Left ventricle myocardium superior (tissue), 1 donor: ENCODE results near the gene DNAAF3. TPM values are rescaled to one million over a fixed set of nuclear protein-coding genes. Genes with fewer than 3 reads are reported as not detected.
"Not testable (repeated sequence)": the region's sequence is repeated elsewhere in the genome, so short reads cannot be mapped to it uniquely, and the experiment has no call there.

ENCODE experiments used
- ATAC-seq: fragments of 200-7000 bp; cut with Tn5 transposase; one replicate; pipeline ENCODE4 v1.9.1; 2020; ENCODE audit warnings: mild to moderate bottlenecking, moderate library complexity
- DNase-seq: peaks from one replicate; pipeline ENCODE4 v3.0.0-alpha.2; 2020
- intact Hi-C: fragments of 100-400 bp; cut with micrococcal nuclease; formaldehyde crosslinking; loops from one replicate; pipeline ENCODE4 v1.11.0; 2022
- long read RNA-seq: library from polyadenylated mRNA; unstranded; transcript quantifications from one replicate; pipeline ENCODE4 v2.0.0, GENCODE V29; 2021
- total RNA-seq: library from RNA; stranded (reverse); fragmentation: NEBNext Ultra II Directional; extraction: Animal tissue kit (Norgen Biotek cat#: 25700); gene quantifications from one replicate; pipeline ENCODE4 v1.2.1, GENCODE V29; 2021
- donor health status: DM: no; HTN: yes; CAD: no; lungs with severe emphysema.

DNAAF3 gene
- 0.87 TPM for total RNA-seq
- long read RNA-seq, partial matches to known transcripts, result 0 of 9 reads
- long read RNA-seq, other reads (novel, unspliced or antisense), result 9 of 9 reads

DNA sequence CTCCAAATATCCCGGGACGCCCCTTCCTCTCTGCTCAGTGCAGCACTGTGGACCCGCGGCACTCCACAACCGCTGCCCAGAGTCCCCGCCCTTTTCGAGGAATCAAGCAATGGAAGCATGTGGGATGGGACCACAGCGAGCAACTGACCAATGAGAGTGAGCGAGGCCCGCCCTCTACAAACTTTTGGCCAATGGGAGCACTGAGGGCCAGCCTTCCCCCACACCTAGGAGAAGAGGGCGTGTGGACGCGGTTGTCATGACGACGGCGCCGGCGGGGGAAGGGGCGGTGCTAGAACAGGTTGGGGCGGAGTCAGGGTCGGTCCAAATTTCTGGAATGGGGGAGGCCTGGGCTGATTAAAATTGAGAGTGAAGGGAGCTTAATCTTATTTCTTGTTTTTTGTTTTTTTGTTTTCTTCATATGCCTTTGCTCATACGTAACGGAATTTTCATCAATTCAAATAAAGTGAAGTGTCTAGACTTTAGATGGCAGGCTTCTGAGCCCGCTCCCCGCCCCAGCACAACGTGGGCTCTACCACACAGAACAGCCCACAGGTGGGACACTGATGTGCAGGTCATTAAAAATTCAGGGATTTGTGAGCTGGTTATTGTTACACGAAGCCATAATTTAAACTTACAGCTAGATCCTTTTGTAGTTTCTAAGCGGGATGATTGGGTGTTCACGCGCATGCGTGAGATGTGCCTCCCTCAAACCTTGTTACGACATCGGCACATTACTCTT is at the start of gene DNAAF3:
DNAAF3 (minus strand) TSS at position 84 of the 739 bp plus-strand sequence. CDS start 200 bp downstream, outside the sequence.
- intact Hi-C loops, result no loop called here
- peak; percentile 96 for ATAC-seq
- peak; percentile 94 for DNase-seq

DNA sequence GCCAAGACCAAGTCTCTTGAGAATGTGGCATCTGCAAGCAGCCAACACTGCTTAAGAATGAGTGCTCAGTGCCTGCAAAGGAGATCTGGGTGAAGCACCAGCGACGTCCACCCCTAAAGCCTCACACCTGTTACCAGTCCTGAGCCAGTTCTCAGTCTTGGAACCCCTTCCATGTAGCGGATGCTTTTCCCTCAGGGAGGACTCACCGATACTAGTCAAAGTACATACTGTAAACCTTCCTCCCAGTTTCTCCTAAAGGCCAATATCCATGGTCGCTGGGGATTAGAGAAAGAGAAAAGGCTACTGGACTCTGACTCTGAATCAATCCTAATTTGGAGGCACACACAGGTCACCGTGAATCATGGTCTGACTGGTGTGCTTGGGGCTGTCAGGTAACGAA is 47.1 kb upstream of the DNAAF3 start:
- DNase-seq, result no peak
- ATAC-seq, result no peak
- intact Hi-C loops, result no loop called here

DNA sequence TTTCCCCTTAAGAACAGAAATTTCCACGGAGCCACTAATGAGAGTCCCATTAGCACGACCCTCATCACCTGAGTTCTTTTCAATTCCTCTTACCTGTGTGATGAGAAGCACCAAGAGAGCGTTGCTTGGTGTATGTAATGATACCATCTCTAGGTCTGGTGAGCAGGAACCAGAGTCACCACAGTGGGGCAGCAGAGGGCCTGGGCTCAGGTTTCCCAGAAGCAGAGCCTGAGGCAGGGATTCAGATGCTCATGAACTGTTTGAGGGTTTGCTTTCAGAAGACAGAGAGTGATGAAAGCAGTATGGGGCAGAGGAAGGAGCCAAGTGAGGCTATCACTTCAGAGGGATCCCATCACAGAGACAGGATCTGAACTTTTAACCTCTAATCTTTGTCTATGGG is 46.0 kb upstream of the DNAAF3 start:
- ATAC-seq (no peak), DNase-seq (no peak)
- intact Hi-C loops, result no loop called here

DNA sequence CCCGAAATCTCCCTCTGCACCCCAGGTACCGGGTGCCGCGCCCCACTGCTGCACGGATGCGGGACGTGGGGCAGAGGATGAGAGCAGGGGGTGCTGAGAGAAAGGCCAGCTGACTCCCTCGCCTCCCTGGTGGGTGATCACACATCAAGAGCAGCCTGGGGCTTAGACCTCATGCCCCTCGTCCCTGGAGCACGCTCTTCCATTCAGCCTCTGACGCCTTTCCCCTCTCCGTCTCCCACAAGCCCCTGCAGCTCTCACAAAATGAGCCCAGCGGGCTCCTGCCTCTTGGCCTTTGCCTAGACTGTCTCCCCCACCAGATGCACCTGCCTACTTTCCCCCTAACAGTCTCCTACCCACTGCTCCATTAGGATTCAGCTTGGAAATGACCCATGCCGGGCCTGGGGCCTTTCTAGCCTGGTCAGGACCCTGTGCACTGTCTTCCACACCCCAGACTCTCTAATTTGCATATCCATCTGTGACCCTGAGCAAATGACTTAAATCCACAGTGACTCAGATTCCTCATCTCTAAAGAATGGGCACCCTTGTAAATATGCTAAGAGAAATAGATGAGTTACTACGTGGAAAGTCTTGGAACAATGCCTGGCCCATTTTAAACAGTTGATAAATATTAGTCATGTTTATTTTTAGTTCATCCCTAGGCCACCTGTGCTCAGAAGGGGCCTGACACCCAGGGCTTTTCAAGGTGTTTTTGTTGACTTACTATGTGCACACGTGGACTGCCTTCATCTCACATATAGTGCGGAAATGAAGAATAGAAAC is 43.5 kb upstream of the DNAAF3 start:
- intact Hi-C loops, result no loop called here

DNA sequence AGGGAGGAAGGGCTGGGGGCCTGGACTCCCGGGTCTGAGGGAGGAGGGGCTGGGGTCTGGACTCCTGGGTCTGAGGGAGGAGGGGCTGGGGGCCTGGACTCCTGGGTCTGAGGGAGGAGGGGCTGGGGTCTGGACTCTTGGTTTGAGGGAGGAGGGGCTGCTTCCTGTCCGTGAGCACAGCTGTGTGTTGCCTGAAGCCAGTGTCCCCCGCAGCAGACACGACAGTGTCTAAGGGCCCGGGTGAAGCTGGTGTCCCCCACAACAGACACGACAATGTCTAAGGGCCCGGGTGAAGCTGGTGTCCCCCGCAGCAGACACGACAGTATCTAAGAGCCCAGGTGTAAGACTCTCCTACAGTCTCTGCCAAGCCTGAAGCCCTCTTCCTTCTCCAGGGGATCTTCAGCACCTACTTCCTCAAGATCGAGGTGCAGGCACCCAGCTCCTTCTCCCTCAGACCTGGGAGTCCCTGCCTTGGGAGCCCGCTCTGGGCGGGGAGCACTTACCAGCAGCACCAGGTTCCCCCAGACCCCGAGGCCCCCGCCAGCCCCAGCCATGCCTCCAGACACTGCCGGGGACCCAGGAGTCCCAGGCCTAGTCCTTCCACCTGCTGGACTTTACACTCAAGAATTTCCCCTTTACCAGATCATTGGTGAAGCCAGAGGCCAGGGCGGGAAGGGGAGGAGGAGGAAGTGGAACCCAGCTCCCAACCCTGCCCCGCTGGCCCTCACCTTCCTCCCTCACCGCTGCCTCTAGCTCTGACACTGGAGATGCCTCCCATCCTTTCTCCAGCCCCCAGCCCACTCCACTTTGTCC is 42.7 kb upstream of the DNAAF3 start, which contains the start of gene PTPRH:
PTPRH (minus strand) TSS at position 622 of the 813 bp plus-strand sequence; CDS start at position 554, 68 bp downstream.
- intact Hi-C loops, result no loop called here
- no peak for DNase-seq

More for the DNA sequence above, 43.5 kb upstream of the DNAAF3 start:
- ATAC-seq (peak; percentile 67), DNase-seq (no peak)

DNA sequence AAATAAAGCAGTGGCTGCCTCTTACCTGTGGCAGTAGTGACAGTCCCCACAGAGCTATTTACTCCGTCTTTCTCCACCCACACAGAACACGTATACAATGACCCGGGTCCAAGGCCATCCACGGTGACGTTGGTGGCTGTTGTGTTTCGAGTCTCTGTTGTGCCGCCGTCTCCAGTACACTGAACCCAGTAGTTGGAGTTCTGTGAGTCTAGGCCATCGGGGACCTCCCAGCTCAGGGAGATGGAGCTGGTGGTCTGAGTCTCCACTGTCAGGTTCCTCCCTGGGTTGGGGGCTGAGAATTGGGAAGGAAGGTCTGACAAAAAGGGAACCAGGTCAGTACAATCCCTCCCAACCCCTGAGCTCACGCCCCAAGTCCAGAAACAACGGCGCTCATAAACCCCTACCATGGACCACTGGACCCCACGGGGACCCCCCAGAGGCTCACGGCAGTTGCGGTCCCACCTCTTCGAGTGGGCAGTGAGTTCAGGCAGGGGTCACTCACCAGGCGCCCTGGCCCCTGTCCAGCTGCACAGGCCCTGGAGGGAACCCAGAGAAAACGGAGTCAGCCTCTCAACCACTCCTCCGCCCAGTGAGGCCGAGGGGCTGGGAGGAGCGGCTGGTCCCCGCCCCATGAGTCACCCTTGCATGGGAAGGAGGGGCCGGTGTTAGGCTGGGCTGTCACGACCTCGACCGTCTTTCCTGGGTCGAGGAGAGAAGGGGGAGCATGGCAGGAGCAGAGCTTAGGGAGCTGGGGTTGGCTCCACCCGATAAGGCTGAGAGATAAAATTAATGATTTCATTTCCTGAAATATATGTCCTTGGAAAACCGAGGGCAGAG is 40.5 kb upstream of the DNAAF3 start:
- ATAC-seq (peak; percentile 96), DNase-seq (peak; percentile 85)
- intact Hi-C loops, result no loop called here

More for the DNA sequence above, 42.7 kb upstream of the DNAAF3 start, which contains the start of gene PTPRH:
- no peak for ATAC-seq

DNA sequence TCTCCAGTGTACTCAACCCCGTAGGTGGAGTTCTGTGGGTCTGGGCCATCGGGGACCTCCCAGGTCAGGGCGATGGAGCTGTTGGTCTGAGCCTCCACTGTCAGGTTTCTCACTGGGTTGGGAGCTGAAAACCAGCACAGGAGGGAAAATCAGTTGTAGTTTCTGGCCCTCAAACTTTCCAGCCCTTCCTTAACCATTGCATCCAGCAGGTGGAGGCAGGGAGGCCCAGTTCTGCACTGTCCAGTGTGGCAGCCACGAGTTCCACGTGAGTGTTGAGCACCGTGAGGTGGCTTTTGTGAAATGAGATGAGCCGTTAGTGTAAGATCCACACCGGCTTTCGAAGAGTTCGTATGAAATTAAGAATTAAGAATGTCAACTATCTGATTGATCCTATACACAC is 35.8 kb upstream of the DNAAF3 start:
- DNase-seq, ATAC-seq, intact Hi-C loops: not testable (repeated sequence)

DNA sequence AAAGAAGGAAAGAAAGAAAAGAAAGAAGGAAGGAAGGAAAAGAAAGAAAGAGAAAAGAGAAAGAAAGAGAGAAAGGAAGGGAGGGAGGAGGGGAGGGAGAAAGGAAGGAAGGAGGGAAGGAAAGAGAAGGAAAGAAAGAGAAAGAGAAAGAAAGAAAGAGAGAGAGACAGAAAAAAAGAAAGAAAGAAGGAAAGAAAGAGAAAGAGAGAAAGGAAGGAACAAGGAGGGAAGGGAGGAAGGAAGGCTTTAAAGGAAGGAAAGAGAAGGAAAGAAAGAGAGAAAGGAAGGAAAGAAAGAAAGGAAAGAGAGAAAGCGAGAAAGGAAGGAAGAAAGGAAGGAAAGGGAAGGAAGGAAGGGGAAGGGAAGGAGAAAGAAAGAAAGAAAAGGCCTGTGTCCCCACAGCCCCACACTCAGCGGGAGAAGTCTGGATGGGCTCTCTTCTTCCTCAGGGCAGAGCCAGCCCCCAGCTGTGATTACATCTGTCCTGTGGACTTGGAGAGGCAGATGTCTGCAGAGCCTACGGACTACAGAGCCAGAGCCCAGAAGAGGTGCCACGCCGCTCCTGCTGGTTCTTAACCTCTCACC is 33.3 kb upstream of the DNAAF3 start:
- no peak for ATAC-seq
- no peak for DNase-seq
- intact Hi-C loops, result no loop called here

DNA sequence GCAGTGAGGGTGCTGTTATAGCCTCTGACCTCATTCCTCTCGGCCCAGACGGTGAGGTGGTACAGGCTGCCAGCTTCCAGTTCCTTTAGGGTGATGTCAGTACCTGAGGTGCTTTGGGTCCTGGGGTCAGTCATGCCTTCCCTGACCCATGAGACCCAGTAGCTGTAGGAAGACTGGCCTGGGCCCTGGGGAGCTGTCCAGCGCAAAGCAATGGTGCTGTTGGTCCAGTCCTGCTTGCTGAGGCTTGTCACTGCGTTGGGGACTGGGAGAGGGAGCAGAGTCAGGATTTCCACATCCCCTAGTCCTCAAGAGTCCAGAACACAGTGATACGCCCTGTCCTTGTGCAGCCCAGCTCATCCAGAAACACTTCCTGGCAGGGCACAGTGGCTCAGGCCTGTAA is 32.2 kb upstream of the DNAAF3 start:
- intact Hi-C loops, result no loop called here
- no peak for DNase-seq
- no peak for ATAC-seq

DNA sequence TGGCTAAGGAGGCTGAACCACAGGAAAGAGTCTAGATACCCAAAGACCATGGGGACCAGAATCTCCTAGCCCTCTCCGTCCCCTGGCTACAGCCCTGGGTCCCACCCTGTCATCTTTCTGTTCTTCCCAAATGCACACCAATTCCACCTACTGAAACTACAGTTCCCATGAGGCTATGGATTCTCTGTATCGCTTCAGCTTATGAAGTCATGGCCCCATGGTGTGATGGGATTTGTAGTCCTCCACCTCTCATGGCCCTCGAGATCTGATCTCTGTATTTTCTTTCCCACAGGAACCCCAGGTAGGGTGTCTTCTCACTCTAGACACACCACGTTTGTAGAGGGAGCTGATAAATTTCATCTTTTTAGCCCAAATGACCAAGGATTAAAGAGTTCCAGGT is 31.1 kb upstream of the DNAAF3 start:
- intact Hi-C loops, result no loop called here
- ATAC-seq (no peak), DNase-seq (no peak)

DNA sequence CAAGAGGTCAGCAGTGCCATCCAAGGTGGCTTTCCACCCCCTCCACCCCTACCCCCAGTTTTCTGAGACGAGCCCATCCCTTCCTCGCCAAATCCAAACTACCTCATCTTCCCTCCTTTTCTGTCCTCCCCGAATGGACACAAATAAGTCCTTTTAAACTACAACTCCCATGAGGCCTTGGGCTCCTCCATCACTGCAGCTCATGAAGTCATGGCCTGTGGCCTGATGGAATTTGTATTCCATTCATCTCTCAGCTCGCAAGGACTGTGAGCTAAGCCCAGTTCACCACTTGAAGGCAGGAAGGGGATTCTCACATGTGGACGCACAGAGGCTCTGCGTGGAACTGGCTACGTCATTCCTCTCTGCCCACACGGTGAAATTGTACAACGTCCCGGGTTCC is 30.4 kb upstream of the DNAAF3 start:
- intact Hi-C loops, result no loop called here
- ATAC-seq, result no peak

DNA sequence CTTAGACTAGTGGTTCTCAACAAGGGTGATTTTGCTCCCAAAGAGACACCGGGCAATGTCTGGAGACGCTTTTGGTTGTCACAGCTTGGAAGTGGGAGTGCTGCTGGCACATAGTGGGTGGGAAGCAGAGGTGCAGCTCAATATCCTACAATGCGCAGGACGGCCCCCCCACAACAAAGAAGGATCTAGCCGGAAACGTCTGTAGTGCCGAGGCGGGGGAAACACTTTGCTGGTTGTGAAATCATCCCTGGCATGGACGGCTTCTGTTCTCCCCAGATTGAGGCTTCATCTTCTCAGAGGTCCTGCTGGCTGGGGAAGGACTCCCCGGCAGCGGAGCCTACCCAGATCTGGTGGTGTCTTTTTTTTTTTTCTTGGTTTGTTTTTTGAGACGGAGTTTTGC is 27.1 kb upstream of the DNAAF3 start:
- intact Hi-C loops, result no loop called here
- no peak for ATAC-seq
- DNase-seq, result no peak

More for the DNA sequence above, 30.4 kb upstream of the DNAAF3 start:
- DNase-seq, result no peak

DNA sequence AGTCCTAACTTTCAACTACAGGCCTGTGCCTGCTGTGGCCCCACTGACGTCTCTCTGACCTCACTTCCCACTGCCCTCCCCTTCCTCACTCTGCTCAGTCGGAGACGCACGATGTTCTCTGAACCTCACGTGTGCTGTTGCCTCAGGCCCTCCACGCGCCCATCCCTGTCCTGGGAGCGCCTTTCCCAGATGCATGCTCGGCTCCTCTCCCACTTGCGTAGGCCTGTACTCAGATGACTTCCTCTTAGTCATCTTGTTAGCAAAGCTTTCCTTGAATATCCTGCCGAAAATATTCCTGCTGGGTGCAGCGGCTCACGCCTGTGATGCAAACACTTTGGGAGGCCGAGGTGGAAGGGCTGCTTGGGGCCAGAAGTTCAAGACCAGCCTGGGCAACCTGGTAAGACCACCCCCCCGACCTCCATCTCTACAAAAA is 23.0 kb upstream of the DNAAF3 start:
- ATAC-seq, result peak; percentile 77
- intact Hi-C loops, result no loop called here
- peak; percentile 48 for DNase-seq

DNA sequence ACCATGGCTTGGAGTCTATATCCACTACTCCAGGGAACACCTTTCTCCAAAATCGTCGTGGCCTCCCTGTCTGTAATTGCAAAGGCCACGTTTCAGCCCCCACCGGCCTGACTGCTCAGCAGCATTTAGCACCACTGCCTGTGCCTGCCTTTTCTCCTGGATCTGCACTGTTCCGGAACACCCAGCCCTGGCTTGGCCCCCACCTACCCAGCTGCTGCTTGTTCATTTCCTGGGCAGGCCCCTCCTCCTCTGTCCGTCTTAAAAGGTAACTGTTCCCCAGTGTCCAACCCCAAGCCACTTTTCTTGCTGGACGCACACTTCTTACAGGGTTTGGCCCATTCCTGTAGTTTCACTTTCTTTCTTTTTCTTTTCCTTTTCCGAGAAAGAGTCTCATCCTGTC is 22.2 kb upstream of the DNAAF3 start:
- DNase-seq (no peak), ATAC-seq (no peak)
- intact Hi-C loops, result no loop called here

DNA sequence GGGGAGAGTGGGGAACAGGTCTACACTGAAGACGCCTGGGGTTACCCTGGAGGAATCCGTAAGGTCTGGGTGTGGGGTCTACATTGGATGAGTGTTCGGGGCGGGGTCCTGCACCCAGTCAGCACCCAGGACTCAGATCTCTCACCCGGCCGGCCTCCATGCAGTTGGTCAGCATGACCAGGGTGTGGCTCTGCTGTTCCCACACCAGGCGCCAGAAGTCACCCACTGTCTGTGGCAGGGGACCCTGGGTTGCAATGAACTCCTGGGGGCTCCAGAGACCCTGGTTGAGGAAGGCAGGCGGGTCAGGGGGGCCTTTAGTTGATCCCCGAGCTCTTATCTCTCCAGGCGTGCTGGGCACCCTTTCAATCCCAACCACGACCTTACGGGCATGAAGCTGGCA is 19.7 kb upstream of the DNAAF3 start:
- intact Hi-C loops, result no loop called here
- ATAC-seq (no peak), DNase-seq (no peak)

DNA sequence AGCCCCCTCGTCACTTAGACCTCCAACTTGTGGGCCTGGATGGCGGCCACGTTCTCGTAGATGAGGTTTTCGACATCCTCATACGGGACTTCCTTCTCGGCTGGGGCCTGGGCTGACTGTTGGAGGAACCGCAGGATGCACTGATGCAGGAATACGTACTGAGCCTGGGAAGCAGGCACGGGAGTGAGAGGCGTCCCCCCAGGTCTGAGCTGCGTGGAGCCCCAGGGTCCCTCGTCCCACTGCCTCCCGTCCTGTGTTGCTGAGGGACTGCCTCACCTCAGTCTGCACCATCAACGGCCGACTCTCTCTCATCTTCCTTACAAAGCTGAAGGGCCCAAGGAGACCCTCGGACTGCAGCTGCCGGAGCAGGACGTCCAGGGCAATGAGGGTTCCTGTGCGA is 15.3 kb upstream of the DNAAF3 start:
- DNase-seq (no peak), ATAC-seq (no peak)
- intact Hi-C loops, result no loop called here

DNA sequence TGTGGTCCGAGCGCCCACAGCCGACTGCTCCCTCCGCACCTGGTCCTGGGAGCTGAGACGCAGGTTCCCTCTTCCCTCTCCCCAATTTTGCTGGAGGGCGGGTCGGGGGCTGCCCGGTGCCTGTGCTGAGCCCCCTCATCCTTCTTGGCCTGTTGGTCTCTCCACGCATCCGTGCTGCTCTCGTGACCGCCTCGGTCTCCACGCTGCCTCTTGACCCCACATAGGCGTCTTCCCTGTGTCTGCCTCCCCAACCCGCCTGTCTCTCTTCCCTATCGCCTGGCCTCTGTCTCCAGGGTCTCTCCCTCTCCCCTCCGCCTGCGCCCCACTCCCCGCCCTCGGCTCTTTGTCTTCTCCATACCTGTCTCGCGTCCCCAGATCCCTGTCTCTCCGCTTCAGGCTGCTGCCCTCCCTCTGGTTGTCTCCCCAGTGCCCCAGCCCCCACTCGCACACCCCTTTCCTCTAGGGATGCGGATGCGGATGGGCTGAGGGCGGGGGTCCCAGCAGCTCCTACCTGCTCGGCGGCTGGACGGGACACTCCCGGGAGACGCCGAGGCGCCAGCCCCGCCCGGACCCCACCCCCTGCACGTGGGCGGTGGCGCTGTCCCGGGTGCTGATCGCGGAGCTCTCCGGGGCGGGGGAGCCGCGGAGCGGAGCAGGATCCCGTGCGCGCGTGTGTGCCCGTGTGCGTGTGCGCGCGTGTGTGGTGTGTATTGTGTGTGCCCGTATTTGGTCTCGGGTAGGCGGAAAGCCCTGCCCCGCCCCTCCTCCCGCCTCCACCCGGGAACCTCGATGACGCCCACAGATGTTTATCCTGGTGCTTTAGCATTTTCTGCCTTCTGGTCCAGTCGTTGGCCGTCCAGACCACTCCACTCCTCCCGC is 13.4 kb upstream of the DNAAF3 start, which contains the start of gene SYT5:
SYT5 (minus strand) TSS at position 684 of the 879 bp plus-strand sequence. CDS start 1,248 bp downstream, outside the sequence.
- DNase-seq (peak; percentile 65), ATAC-seq (peak; percentile 92)
- intact Hi-C loops, result no loop called here
